ENCODE data around the gene C1QTNF5. TPM values are rescaled to one million over a fixed set of nuclear protein-coding genes. Genes with fewer than 3 reads are reported as not detected.

Gene C1QTNF5
- total RNA-seq, 1 experiment from 2014 or later: not detected

DNA sequence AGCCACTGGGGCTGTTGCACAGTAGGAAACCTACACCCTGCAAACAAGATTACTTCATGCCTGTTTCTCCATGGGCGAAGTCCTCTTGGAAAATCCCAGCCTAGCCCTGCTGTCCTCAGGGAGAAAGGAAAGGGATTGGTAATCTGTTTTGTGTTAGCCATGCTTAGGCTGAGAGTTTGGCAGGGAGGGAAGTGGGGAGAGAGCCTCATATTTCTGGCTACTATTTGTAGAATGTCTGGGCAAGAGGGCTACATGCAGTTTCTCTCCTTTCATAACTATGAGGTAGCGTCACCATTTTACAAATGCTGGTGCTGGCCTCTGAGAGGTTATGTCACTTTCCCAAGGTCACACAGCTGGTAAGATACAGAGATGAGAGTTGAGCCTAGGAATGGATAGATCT lies 6.6 kb upstream of the C1QTNF5 start:
- POLR2A ChIA-PET: no interaction called here
- H3K4me2 ChIP-seq (ENCODE audit: low read length): no peak overlapping the region

DNA sequence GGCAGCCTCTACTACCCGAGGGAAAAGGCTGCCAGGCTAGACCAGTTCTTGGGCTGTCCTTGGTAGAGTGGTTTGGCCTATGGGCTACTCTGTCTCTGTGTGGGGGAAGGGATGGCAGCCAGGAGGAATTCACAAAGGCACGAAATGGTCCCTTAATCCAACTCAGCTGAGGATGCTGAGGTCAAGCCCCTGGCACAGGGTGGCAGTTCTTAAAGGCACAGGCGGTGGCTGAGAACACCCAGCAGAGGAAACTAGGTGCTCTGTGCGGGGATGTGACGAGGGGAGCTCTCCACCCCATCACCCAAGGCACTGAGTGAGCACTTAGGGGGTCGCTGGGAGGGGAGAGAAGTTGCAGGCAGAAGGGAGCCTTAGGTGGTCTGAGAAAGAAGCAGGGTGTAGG lies 5.9 kb upstream of the C1QTNF5 start, which contains the start of gene MFRP:
TSS of gene MFRP (minus strand) at position 101 of the 400 bp plus-strand sequence. CDS start 192 bp downstream, outside the sequence.
- no peaks in the 10 kb centered on the region for H3K36me3 ChIP-seq (ENCODE audit: control insufficient read depth in 1 of 2, insufficient read depth in 2 of 2, low read length in 2 of 2)
- H4K20me1 ChIP-seq (ENCODE audit: insufficient read depth): no peaks in the 10 kb centered on the region
- H3K27ac ChIP-seq (ENCODE audit: low read depth, low read length): no peak within 1 kb of the TSS; the same call in 1 of the 2 replicates
- no peaks in the 10 kb centered on the region for H3K9me2 ChIP-seq (ENCODE audit: insufficient read depth)
- TF ChIP-seq, protein P1, sequence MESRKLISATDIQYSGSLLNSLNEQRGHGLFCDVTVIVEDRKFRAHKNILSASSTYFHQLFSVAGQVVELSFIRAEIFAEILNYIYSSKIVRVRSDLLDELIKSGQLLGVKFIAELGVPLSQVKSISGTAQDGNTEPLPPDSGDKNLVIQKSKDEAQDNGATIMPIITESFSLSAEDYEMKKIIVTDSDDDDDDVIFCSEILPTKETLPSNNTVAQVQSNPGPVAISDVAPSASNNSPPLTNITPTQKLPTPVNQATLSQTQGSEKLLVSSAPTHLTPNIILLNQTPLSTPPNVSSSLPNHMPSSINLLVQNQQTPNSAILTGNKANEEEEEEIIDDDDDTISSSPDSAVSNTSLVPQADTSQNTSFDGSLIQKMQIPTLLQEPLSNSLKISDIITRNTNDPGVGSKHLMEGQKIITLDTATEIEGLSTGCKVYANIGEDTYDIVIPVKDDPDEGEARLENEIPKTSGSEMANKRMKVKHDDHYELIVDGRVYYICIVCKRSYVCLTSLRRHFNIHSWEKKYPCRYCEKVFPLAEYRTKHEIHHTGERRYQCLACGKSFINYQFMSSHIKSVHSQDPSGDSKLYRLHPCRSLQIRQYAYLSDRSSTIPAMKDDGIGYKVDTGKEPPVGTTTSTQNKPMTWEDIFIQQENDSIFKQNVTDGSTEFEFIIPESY (IDR thresholded peaks at IDR 0.05; ENCODE audit: extremely low read depth, insufficient replicate concordance, low read length): no peak
- TF ChIP-seq RAD21 (IDR thresholded peaks at IDR 0.05; ENCODE audit: low read depth) (no peak), JUND (IDR thresholded peaks at IDR 0.05) (no peak)
- no peak within 1 kb of the TSS for H3K4me2 ChIP-seq (ENCODE audit: low read length)
- intact Hi-C loops (cut with micrococcal nuclease): no loop called here
- ChIA-PET POLR2A (no interaction called here), CTCF (interaction anchor here (1.6 kb wide), 1 partner anchor 10 kb away, joined by 7 read pairs; no protein-coding TSS in a partner anchor), RAD21 (ENCODE audit: low non-redundant PET in 1 of 2, low total read pairs in 2 of 2, uncharacterized antibody in 2 of 2, unreplicated experiment in 2 of 2) (no interaction called here)
- H3K9me3 ChIP-seq (ENCODE audit: control insufficient read depth in 1 of 2, insufficient read depth in 1 of 2, low read depth in 1 of 2, low read length in 2 of 2): no peaks in the 10 kb centered on the region
- no peaks in the 10 kb centered on the region for H3K79me2 ChIP-seq (ENCODE audit: insufficient read depth, low read length)
- no peak within 1 kb of the TSS for H3K4me3 ChIP-seq (replicated peaks in 1 of 2; ENCODE audit: low read depth in 1 of 2, low read length in 2 of 2)
- DNase-seq (ENCODE audit: low read depth, low spot score) (no peak), ATAC-seq (no peak)
- no peak within 1 kb of the TSS for H3K9ac ChIP-seq (ENCODE audit: low read length)
- H2AFZ ChIP-seq (ENCODE audit: low read depth, low read length, poor library complexity, severe bottlenecking): no peak within 1 kb of the TSS
- BruUV-seq (replicated peaks): no TSS peak
- no peaks in the 10 kb centered on the region for H3K4me1 ChIP-seq (ENCODE audit: control insufficient read depth in 1 of 2, insufficient read depth in 2 of 2, low read length in 2 of 2)
- H3K27me3 ChIP-seq (ENCODE audit: insufficient read depth, low read length): no peaks in the 10 kb centered on the region

More for the DNA sequence above, 6.6 kb upstream of the C1QTNF5 start:
- H3K36me3 ChIP-seq (ENCODE audit: control insufficient read depth in 1 of 2, insufficient read depth in 2 of 2, low read length in 2 of 2): no peaks in the 10 kb centered on the region
- CTCF ChIA-PET: interaction anchor here (1.2 to 1.7 kb wide), 3 partner anchors 9 kb away, joined by 5 to 8 read pairs (median 7); no protein-coding TSS in a partner anchor
- H3K4me1 ChIP-seq (ENCODE audit: control insufficient read depth in 1 of 2, insufficient read depth in 2 of 2, low read length in 2 of 2): no peaks in the 10 kb centered on the region
- BruUV-seq (replicated peaks): no TSS peak
- no peak overlapping the region for H3K27ac ChIP-seq (ENCODE audit: low read depth, low read length)
- H3K9me3 ChIP-seq (ENCODE audit: control insufficient read depth in 1 of 2, insufficient read depth in 1 of 2, low read depth in 1 of 2, low read length in 2 of 2): no peaks in the 10 kb centered on the region
- H4K20me1 ChIP-seq (ENCODE audit: insufficient read depth): no peaks in the 10 kb centered on the region
- TF ChIP-seq ELF1 (IDR thresholded peaks at IDR 0.05; ENCODE audit: borderline replicate concordance, low read depth) (no peak), CBX3 (IDR thresholded peaks at IDR 0.05; ENCODE audit: low read depth) (no peak), RAD21 (IDR thresholded peaks at IDR 0.05; ENCODE audit: low read depth) (no peak), ZFX (IDR thresholded peaks at IDR 0.05) (no peak), POLR2AphosphoS5 (IDR thresholded peaks at IDR 0.05; ENCODE audit: low read depth, low read length) (no peak), ZNF274 (IDR thresholded peaks at IDR 0.05; ENCODE audit: low read depth, low read length) (no peak), EGR1 (IDR thresholded peaks at IDR 0.05; ENCODE audit: low read depth) (no peak)
- TF ChIP-seq, protein P2, sequence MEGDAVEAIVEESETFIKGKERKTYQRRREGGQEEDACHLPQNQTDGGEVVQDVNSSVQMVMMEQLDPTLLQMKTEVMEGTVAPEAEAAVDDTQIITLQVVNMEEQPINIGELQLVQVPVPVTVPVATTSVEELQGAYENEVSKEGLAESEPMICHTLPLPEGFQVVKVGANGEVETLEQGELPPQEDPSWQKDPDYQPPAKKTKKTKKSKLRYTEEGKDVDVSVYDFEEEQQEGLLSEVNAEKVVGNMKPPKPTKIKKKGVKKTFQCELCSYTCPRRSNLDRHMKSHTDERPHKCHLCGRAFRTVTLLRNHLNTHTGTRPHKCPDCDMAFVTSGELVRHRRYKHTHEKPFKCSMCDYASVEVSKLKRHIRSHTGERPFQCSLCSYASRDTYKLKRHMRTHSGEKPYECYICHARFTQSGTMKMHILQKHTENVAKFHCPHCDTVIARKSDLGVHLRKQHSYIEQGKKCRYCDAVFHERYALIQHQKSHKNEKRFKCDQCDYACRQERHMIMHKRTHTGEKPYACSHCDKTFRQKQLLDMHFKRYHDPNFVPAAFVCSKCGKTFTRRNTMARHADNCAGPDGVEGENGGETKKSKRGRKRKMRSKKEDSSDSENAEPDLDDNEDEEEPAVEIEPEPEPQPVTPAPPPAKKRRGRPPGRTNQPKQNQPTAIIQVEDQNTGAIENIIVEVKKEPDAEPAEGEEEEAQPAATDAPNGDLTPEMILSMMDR (IDR thresholded peaks at IDR 0.05 in 2 of 3, conservative IDR thresholded peaks at IDR 0.05 in 1 of 3; ENCODE audit: borderline replicate concordance in 1 of 3, insufficient read depth in 1 of 3, low read depth in 2 of 3, low read length in 2 of 3): no peak
- TF ChIP-seq, protein P3, sequence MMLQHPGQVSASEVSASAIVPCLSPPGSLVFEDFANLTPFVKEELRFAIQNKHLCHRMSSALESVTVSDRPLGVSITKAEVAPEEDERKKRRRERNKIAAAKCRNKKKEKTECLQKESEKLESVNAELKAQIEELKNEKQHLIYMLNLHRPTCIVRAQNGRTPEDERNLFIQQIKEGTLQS (IDR thresholded peaks at IDR 0.05): no peak
- DNase-seq (ENCODE audit: low read depth, low spot score): no peak
- H3K79me2 ChIP-seq (ENCODE audit: insufficient read depth, low read length): no peaks in the 10 kb centered on the region
- no peak for ATAC-seq
- H3K9ac ChIP-seq (ENCODE audit: low read length): no peak overlapping the region
- H2AFZ ChIP-seq (ENCODE audit: low read depth, low read length, poor library complexity, severe bottlenecking): no peak overlapping the region
- no peaks in the 10 kb centered on the region for H3K9me2 ChIP-seq (ENCODE audit: insufficient read depth)
- RAD21 ChIA-PET (ENCODE audit: low non-redundant PET in 1 of 2, low total read pairs in 2 of 2, uncharacterized antibody in 2 of 2, unreplicated experiment in 2 of 2): no interaction called here
- H3K27me3 ChIP-seq (ENCODE audit: insufficient read depth, low read length): no peaks in the 10 kb centered on the region
- H3K4me3 ChIP-seq (replicated peaks in 1 of 2; ENCODE audit: low read depth in 1 of 2, low read length in 2 of 2): no peak overlapping the region
- intact Hi-C loops (cut with micrococcal nuclease): no loop called here
